DOHH2 (cell line): ENCODE measurements around the gene RELA.

Source experiments
- EZH2phosphoT487 ChIP-seq: fragments of 200-600 bp; sonication (generic); IDR thresholded peaks from 2 replicates; pipeline ENCODE4 v1.6.1; 2017; ENCODE audit warnings: borderline replicate concordance, mild to moderate bottlenecking, antibody characterized with exemption, low read length, moderate library complexity, mixed read lengths
- TF ChIP-seq, protein P1 (sequence below): fragments of 200-600 bp; sonication (generic); IDR thresholded peaks from one replicate; pipeline ENCODE4 v1.5.1; 2014; ENCODE audit warnings: antibody characterized with exemption, mild to moderate bottlenecking, low read depth, low read length; ENCODE audit not compliant: poor library complexity, severe bottlenecking

DNA sequence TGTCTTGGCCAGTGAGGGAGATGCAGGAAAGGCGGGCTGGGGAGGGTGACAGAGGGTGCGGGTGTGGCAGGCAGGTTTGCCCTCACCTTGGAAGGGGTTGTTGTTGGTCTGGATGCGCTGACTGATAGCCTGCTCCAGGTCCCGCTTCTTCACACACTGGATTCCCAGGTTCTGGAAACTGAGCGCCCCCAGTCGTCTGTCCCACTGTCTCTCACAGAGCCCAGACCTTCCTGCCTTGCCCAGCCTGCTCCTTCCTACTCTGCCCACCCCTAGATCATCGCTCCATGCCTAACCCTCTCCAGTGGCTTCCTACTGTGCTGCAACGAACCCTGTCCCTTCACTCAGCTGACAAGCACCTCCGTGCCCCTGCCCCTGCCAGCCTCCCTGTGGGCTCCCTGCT, 2.7 kb downstream of the RELA start:
- TF ChIP-seq, protein P1, sequence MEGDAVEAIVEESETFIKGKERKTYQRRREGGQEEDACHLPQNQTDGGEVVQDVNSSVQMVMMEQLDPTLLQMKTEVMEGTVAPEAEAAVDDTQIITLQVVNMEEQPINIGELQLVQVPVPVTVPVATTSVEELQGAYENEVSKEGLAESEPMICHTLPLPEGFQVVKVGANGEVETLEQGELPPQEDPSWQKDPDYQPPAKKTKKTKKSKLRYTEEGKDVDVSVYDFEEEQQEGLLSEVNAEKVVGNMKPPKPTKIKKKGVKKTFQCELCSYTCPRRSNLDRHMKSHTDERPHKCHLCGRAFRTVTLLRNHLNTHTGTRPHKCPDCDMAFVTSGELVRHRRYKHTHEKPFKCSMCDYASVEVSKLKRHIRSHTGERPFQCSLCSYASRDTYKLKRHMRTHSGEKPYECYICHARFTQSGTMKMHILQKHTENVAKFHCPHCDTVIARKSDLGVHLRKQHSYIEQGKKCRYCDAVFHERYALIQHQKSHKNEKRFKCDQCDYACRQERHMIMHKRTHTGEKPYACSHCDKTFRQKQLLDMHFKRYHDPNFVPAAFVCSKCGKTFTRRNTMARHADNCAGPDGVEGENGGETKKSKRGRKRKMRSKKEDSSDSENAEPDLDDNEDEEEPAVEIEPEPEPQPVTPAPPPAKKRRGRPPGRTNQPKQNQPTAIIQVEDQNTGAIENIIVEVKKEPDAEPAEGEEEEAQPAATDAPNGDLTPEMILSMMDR = no peak
- TF ChIP-seq EZH2phosphoT487 = no peak
